Spleen (tissue), 11 donors: ENCODE data around the gene CD9. TPM values are rescaled to one million over a fixed set of nuclear protein-coding genes. Genes with fewer than 3 reads are reported as not detected.
A peak's percentile ranks its signal among the peaks of the same experiment; 100 is the strongest.

ENCODE experiments used
- DNase-seq: peaks from one replicate; pipeline ENCODE4 v3.0.0-alpha.2; 2020
- H3K27ac ChIP-seq, 8 donors: fragments of 200-600 bp; sonication (generic) in 7 of 8; 1 replicate in 4 of 8; 2 replicates in 4 of 8; pipeline versions ENCODE4 v1.5.0 to v1.8.0; 2016 to 2021; ENCODE audit warnings: inconsistent platforms in 4 of 8, mild to moderate bottlenecking in 4 of 8, moderate library complexity in 1 of 8
- H3K27me3 ChIP-seq, 7 donors: fragments of 200-600 bp; sonication (generic) in 6 of 7; replicated peaks in 1 of 7; 1 replicate in 4 of 7; 2 replicates in 3 of 7; pipeline versions ENCODE4 v1.5.0 to v1.8.0; 2016 to 2021; ENCODE audit warnings: inconsistent platforms in 3 of 7, mild to moderate bottlenecking in 1 of 7
- H3K36me3 ChIP-seq, 6 donors: fragments of 200-600 bp; sonication (generic) in 5 of 6; 1 replicate in 4 of 6; 2 replicates in 2 of 6; pipeline versions ENCODE4 v1.5.0 to v1.8.0; 2016 to 2021; ENCODE audit warnings: inconsistent platforms in 2 of 6
- H3K4me1 ChIP-seq, 6 donors: fragments of 200-600 bp; sonication (generic) in 5 of 6; 1 replicate in 3 of 6; 2 replicates in 3 of 6; pipeline versions ENCODE4 v1.5.0 to v1.8.0; 2016 to 2021; ENCODE audit warnings: inconsistent platforms in 3 of 6
- H3K4me3 ChIP-seq, 8 donors: fragments of 200-600 bp; sonication (generic) in 7 of 8; 1 replicate in 4 of 8; 2 replicates in 4 of 8; pipeline versions ENCODE4 v1.5.0 to v1.8.0; 2016 to 2021; ENCODE audit warnings: inconsistent platforms in 4 of 8, mild to moderate bottlenecking in 4 of 8, moderate library complexity in 2 of 8
- H3K9me3 ChIP-seq, 8 donors: fragments of 200-600 bp; sonication (generic) in 7 of 8; 1 replicate in 4 of 8; 2 replicates in 4 of 8; pipeline versions ENCODE4 v1.5.0 to v1.8.0; 2016 to 2021; ENCODE audit warnings: inconsistent platforms in 4 of 8
- POLR2A ChIP-seq, 3 donors: fragments of 450-650 bp; IDR thresholded peaks; one replicate each; pipeline ENCODE4 v1.5.1; 2017; ENCODE audit warnings: antibody characterized with exemption in 3 of 3, mild to moderate bottlenecking in 1 of 3
- POLR2AphosphoS5 ChIP-seq, 3 donors: sonication (generic); formaldehyde crosslinking; IDR thresholded peaks; one replicate each; pipeline ENCODE4 v1.5.1; 2017; ENCODE audit warnings: antibody characterized with exemption in 3 of 3
- WGBS, 5 donors: extraction: QIAGEN DNeasy Blood & Tissue Kit in 3 of 5; methylation state at CpG; one replicate each; pipeline versions ENCODE4 v1.1.5 to v1.1.7; 2013 to 2018; 5-methylcytosine and 5-hydroxymethylcytosine counted together
- intact Hi-C: fragments of 100-400 bp; cut with DNase I; formaldehyde crosslinking; loops from one replicate; pipeline ENCODE4 v1.15.0; 2023; ENCODE audit warnings: low total_unique reads
- polyA plus RNA-seq, 3 donors: library from polyadenylated mRNA; stranded (reverse); fragments of 200-250 nt; gene quantifications; one replicate each; pipeline ENCODE4 v1.2.1, GENCODE V29; 2013
- total RNA-seq, 7 donors: library from RNA; depleted of rRNA in 3 of 7; stranded (reverse); fragments of >200 nt in 3 of 7; fragmentation: NEBNext Ultra II Directional in 4 of 7; extraction: Animal tissue kit (Norgen Biotek cat#: 25700) in 4 of 7; gene quantifications; one replicate each; pipeline versions ENCODE4 v1.1.0 to v1.2.1, GENCODE V29; 2016 to 2021
- TF ChIP-seq, protein P1 (sequence below), 11 experiments: fragments of 200-600 bp in 7 of 11; fragments of 450-650 bp in 4 of 11; sonication (generic) in 4 of 11; IDR thresholded peaks in 8 of 11; conservative IDR thresholded peaks in 3 of 11; 1 replicate in 7 of 11; 2 replicates in 4 of 11; pipeline versions ENCODE4 v1.4.0 to v1.8.0; 2016 to 2021; ENCODE audit warnings: antibody characterized with exemption in 11 of 11, inconsistent platforms in 4 of 11, mild to moderate bottlenecking in 1 of 11
- donor health status: healthy with polysubstance abuse.
- donor health status: DM: no; HTN: no; CAD: no; lungs with moderate emphysema.
- donor health status: DM: no; HTN: no; CAD: no.
- donor health status: Bipolar disorder and iron deficiency.
- donor health status: healthy.
- donor health status: DM: no; HTN: no; CAD: no.
- donor health status: DM: yes; HTN: yes; CAD: no.

CD9 gene
- total and polyA plus RNA-seq, 10 donors = 16.2 to 113 (median 68.9) TPM

DNA sequence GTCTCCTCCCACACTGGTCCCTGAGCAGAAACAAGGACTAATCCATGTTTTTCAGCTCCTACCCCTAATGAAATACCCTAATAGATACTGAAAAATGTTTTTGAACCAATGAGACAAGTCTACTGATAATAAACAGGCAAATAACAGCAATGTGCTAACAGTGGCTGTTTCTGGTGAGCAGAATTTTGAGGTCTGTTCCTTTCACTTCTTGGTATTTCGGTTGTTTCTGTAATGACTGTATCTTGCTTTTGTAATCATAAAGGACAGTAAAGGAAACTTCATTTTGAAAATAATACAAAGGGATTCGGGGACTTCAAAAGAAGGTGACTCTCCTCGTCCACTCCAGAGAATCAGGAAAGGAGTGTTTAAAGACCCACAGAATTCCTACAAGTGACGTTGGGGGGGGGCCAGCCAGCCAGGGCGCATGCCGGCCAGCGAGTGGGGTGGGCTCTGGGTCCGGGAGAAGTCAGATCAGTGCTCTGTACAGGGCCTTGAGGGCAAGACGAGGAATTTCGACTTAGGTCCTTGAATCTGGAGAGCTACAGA lies 1.1 kb upstream of the CD9 start:
- DNase-seq = no peak
- peak overlapping the region in 2 of 8 donors; percentile 66 to 83 for H3K4me3 ChIP-seq
- intact Hi-C loops = loop anchor here (10.0 kb wide), 1 partner anchor 134 kb away; no protein-coding TSS in a partner anchor
- H3K4me1 ChIP-seq = peaks cover 4 to 63% (median 46%) of the 10 kb centered on the region in 6 donors
- H3K36me3 ChIP-seq = no peaks in the 10 kb centered on the region
- TF ChIP-seq POLR2AphosphoS5 (IDR thresholded peaks at IDR 0.05) (no peak), POLR2A (IDR thresholded peaks at IDR 0.05) (no peak)
- TF ChIP-seq, protein P1, sequence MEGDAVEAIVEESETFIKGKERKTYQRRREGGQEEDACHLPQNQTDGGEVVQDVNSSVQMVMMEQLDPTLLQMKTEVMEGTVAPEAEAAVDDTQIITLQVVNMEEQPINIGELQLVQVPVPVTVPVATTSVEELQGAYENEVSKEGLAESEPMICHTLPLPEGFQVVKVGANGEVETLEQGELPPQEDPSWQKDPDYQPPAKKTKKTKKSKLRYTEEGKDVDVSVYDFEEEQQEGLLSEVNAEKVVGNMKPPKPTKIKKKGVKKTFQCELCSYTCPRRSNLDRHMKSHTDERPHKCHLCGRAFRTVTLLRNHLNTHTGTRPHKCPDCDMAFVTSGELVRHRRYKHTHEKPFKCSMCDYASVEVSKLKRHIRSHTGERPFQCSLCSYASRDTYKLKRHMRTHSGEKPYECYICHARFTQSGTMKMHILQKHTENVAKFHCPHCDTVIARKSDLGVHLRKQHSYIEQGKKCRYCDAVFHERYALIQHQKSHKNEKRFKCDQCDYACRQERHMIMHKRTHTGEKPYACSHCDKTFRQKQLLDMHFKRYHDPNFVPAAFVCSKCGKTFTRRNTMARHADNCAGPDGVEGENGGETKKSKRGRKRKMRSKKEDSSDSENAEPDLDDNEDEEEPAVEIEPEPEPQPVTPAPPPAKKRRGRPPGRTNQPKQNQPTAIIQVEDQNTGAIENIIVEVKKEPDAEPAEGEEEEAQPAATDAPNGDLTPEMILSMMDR (IDR thresholded peaks at IDR 0.05 in 8 of 11, conservative IDR thresholded peaks at IDR 0.05 in 3 of 11) = no peak
- H3K27ac ChIP-seq = peak overlapping the region in 6 of 8 donors; percentile 10 to 85 (median 80)
- 55 to 70% (median 61%) methylated on average over 10 of the region's 10 CpGs for WGBS, 5 donors
- peaks cover 0 to 55% (median 14%) of the 10 kb centered on the region in 7 donors for H3K27me3 ChIP-seq
- no peaks in the 10 kb centered on the region for H3K9me3 ChIP-seq

DNA sequence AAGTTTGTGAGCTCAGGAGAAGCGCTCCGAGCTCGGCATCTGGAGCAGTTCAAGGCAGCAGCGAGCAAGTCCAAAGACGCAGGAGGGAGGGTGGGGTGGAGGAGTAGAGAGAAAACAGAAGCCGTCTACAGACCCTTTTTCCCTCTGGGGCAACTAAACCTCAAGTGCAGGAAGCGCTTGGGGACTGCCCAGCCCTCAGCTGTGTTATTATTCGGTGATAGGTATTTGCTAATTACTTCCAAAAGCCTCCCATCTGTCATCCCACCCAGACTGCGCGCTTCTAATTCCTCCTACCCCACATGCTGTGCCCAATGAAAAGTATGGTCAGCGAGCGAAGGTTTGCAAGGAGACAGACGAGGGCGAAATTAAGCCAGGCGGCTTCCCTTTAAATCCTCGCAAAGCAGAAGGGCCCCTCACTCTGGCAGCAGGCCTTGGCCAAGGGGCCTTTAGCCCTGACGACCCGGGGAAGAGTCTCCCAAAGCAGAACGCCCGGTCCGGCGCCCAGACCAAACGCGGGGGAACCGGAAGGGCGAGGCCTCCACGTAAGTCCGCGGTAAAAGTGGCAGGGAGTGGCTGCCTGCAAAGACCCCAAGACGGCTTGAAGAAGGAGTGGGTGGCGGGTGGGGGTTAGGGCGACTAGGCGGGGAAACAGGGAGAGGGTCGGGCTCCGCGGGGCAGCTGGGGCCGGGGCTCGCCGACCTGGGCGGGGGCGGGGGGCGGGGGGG lies 507 bp upstream of the CD9 start:
- 8 to 19% (median 12%) methylated on average over 30 to 40 of the region's 42 CpGs for WGBS, 5 donors

DNA sequence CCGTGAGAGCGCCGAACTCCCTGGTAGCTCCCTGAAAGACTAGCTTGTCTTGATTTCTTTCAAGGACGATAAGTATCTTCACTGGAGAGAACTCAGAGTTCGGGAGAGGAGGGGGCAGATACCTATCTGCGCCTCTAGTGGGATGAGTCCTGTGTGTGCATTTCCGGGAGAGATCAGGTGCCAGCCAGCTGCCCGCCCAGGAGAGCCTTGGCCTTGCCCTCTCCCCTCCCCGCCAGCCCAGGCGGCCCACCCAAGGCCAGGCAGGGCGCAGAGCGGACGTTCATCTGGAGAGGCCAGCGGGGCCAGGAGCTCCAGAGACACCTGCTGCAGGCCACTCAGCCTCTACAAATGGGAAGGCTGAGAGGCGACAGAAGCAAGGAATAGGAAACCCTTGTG lies 1.0 kb downstream of the CD9 start:
- TF ChIP-seq, protein P1 (IDR thresholded peaks at IDR 0.05 in 8 of 11, conservative IDR thresholded peaks at IDR 0.05 in 3 of 11) = no peak
- TF ChIP-seq POLR2AphosphoS5 (IDR thresholded peaks at IDR 0.05) (peak; percentile 50 to 76 (median 70)), POLR2A (IDR thresholded peaks at IDR 0.05) (no peak)
- Histone ChIP-seq H3K4me3 (peak overlapping the region; percentile 44 to 83 (median 60)), H3K36me3 (no peaks in the 10 kb centered on the region), H3K9me3 (no peaks in the 10 kb centered on the region), H3K27ac (peak overlapping the region; percentile 15 to 85 (median 78)), H3K27me3 (peaks cover 0 to 57% (median 14%) of the 10 kb centered on the region in 7 donors), H3K4me1 (peaks cover 13 to 74% (median 48%) of the 10 kb centered on the region in 6 donors)
- intact Hi-C loops = no loop called here
- WGBS, 5 donors = 34 to 56% (median 40%) methylated on average over 9 to 15 of the region's 15 CpGs
- no peak for DNase-seq

More for the DNA sequence above, 507 bp upstream of the CD9 start:
- TF ChIP-seq, protein P1 (IDR thresholded peaks at IDR 0.05 in 8 of 11, conservative IDR thresholded peaks at IDR 0.05 in 3 of 11) = no peak
- no peak for TF ChIP-seq POLR2AphosphoS5 (IDR thresholded peaks at IDR 0.05)
- no peak for TF ChIP-seq POLR2A (IDR thresholded peaks at IDR 0.05)
- peak overlapping the region in 7 of 8 donors; percentile 11 to 83 (median 60) for H3K4me3 ChIP-seq
- intact Hi-C loops = loop anchor here (10.0 kb wide), 1 partner anchor 135 kb away; no protein-coding TSS in a partner anchor
- peak overlapping the region in 7 of 8 donors; percentile 10 to 85 (median 78) for H3K27ac ChIP-seq
- H3K27me3 ChIP-seq = peaks cover 0 to 57% (median 14%) of the 10 kb centered on the region in 7 donors
- no peaks in the 10 kb centered on the region for H3K9me3 ChIP-seq
- DNase-seq = no peak
- no peaks in the 10 kb centered on the region for H3K36me3 ChIP-seq
- H3K4me1 ChIP-seq = peaks cover 4 to 70% (median 49%) of the 10 kb centered on the region in 6 donors

DNA sequence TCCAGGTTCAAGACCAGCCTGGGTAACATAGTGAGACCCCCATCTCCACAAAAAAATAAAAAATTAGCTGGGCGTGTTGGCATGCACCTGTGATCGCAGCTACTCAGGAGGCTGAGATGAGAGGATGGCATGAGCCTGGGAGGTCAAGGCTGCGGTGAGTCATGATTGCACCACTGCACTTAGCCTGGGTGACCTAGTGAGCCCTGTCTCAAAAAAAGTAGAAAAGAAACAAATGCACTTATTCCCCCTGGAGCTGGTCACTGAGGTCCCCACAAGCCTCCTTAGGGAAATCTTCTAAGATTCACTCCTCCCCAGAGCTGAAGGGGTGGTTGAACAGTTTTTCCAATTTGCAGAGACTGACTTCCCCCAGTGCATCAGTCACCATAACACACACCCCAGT lies 1.6 kb downstream of the CD9 start:
- TF ChIP-seq, protein P1 (IDR thresholded peaks at IDR 0.05 in 8 of 11, conservative IDR thresholded peaks at IDR 0.05 in 3 of 11) = no peak
- TF ChIP-seq POLR2AphosphoS5 (IDR thresholded peaks at IDR 0.05) (no peak), POLR2A (IDR thresholded peaks at IDR 0.05) (no peak)
- no peaks in the 10 kb centered on the region for H3K36me3 ChIP-seq
- intact Hi-C loops = no loop called here
- peaks cover 0 to 57% (median 14%) of the 10 kb centered on the region in 7 donors for H3K27me3 ChIP-seq
- WGBS, 5 donors = 65 to 86% (median 76%) methylated on average over 3 of the region's 3 CpGs
- peaks cover 17 to 79% (median 48%) of the 10 kb centered on the region in 6 donors for H3K4me1 ChIP-seq
- H3K27ac ChIP-seq = peak overlapping the region in 3 of 8 donors; percentile 74 to 85 (median 82)
- no peak for DNase-seq
- H3K9me3 ChIP-seq = no peaks in the 10 kb centered on the region
- peak overlapping the region in 6 of 8 donors; percentile 57 to 83 (median 60) for H3K4me3 ChIP-seq
